Measurements from ENCODE around the gene TTC33. TPM values are rescaled to one million over a fixed set of nuclear protein-coding genes. Genes with fewer than 3 reads are reported as not detected.
"Not testable (repeated sequence)": the region's sequence is repeated elsewhere in the genome, so short reads cannot be mapped to it uniquely, and the experiment has no call there.

Gene TTC33
- polyA plus RNA-seq, 1 donor from 2014 or later = 73.5 TPM

GRCh38 chr5:40594811-40595210, 160.9 kb downstream of the TTC33 start:
- no peaks in the 10 kb centered on the region for H3K36me3 ChIP-seq (ENCODE audit: insufficient read depth, low read length)
- no peak for TF ChIP-seq TAF1 (IDR thresholded peaks at IDR 0.05; ENCODE audit: low read depth)
- TF ChIP-seq, protein P1, sequence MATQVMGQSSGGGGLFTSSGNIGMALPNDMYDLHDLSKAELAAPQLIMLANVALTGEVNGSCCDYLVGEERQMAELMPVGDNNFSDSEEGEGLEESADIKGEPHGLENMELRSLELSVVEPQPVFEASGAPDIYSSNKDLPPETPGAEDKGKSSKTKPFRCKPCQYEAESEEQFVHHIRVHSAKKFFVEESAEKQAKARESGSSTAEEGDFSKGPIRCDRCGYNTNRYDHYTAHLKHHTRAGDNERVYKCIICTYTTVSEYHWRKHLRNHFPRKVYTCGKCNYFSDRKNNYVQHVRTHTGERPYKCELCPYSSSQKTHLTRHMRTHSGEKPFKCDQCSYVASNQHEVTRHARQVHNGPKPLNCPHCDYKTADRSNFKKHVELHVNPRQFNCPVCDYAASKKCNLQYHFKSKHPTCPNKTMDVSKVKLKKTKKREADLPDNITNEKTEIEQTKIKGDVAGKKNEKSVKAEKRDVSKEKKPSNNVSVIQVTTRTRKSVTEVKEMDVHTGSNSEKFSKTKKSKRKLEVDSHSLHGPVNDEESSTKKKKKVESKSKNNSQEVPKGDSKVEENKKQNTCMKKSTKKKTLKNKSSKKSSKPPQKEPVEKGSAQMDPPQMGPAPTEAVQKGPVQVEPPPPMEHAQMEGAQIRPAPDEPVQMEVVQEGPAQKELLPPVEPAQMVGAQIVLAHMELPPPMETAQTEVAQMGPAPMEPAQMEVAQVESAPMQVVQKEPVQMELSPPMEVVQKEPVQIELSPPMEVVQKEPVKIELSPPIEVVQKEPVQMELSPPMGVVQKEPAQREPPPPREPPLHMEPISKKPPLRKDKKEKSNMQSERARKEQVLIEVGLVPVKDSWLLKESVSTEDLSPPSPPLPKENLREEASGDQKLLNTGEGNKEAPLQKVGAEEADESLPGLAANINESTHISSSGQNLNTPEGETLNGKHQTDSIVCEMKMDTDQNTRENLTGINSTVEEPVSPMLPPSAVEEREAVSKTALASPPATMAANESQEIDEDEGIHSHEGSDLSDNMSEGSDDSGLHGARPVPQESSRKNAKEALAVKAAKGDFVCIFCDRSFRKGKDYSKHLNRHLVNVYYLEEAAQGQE (IDR thresholded peaks at IDR 0.05; ENCODE audit: borderline replicate concordance) = no peak
- TF ChIP-seq SMC3 (conservative IDR thresholded peaks at IDR 0.05; ENCODE audit: poor library complexity) = no peak
- no peak for TF ChIP-seq EP300 (conservative IDR thresholded peaks at IDR 0.05; ENCODE audit: poor library complexity, severe bottlenecking)
- TF ChIP-seq POLR2AphosphoS5 (IDR thresholded peaks at IDR 0.05) = no peak
- TF ChIP-seq EZH2 (IDR thresholded peaks at IDR 0.05; ENCODE audit: borderline replicate concordance, insufficient read depth, low read length, poor library complexity, severe bottlenecking) = no peak
- no peak for TF ChIP-seq MXI1 (conservative IDR thresholded peaks at IDR 0.05; ENCODE audit: poor library complexity, severe bottlenecking)
- TF ChIP-seq, protein P2, sequence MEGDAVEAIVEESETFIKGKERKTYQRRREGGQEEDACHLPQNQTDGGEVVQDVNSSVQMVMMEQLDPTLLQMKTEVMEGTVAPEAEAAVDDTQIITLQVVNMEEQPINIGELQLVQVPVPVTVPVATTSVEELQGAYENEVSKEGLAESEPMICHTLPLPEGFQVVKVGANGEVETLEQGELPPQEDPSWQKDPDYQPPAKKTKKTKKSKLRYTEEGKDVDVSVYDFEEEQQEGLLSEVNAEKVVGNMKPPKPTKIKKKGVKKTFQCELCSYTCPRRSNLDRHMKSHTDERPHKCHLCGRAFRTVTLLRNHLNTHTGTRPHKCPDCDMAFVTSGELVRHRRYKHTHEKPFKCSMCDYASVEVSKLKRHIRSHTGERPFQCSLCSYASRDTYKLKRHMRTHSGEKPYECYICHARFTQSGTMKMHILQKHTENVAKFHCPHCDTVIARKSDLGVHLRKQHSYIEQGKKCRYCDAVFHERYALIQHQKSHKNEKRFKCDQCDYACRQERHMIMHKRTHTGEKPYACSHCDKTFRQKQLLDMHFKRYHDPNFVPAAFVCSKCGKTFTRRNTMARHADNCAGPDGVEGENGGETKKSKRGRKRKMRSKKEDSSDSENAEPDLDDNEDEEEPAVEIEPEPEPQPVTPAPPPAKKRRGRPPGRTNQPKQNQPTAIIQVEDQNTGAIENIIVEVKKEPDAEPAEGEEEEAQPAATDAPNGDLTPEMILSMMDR (IDR thresholded peaks at IDR 0.05; ENCODE audit: poor library complexity, severe bottlenecking) = no peak
- no peak for TF ChIP-seq RAD21 (conservative IDR thresholded peaks at IDR 0.05)
- no peak overlapping the region for H2AFZ ChIP-seq (ENCODE audit: low read depth, low read length)
- H3K27me3 ChIP-seq (ENCODE audit: insufficient read depth, low read depth, low read length) = no peaks in the 10 kb centered on the region
- H3K9me3 ChIP-seq (ENCODE audit: low read length) = no peaks in the 10 kb centered on the region
- H3K79me2 ChIP-seq (replicated peaks; ENCODE audit: insufficient read depth, low read length) = no peaks in the 10 kb centered on the region
- no peak overlapping the region for H3K27ac ChIP-seq (ENCODE audit: low read length)
- no peaks in the 10 kb centered on the region for H3K9me2 ChIP-seq (ENCODE audit: insufficient read depth, low read length)
- no peaks in the 10 kb centered on the region for H4K20me1 ChIP-seq (ENCODE audit: insufficient read depth)
- no peak overlapping the region for H3K4me3 ChIP-seq (ENCODE audit: low read length)
- H3F3A ChIP-seq (ENCODE audit: insufficient read depth, low read length, poor library complexity, severe bottlenecking) = no peaks in the 10 kb centered on the region
- no peak overlapping the region for H3K9ac ChIP-seq (ENCODE audit: low read length)
- no peak overlapping the region for H3K4me2 ChIP-seq (ENCODE audit: low read length)

DNA sequence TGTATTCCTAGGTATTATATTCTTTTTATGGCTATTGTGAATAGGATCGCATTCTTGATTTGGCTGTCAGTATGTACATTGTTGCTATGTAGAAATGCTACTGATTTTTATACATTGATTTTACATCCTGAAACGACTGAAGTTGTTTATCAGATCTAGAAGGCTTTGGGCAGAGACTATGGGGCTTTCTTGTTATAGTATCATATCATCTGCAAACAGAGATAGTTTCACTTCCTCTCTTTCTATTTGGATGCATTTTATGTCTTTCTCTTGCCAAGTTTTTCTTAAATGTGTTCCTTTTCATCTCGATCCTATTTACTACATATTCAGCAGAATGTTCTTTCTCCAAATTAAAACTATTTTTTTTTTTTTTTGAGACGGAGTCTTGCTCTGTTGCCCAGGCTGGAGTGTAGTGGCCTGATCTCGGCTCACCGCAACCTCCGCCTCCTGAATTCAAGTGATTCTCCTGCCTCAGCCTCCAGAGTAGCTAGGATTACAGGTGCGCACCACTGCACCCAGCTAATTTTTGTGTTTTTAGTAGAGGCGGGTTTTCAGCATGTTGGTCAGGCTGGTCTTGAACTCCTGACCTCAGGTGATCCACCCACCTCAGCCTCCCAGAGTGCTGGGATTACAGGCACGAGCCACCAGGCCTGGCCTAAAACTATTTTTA, 163.9 kb downstream of the TTC33 start:
- not testable (repeated sequence) for H3K79me2 ChIP-seq (replicated peaks; ENCODE audit: insufficient read depth, low read length); H3K4me3 ChIP-seq (ENCODE audit: low read length); H2AFZ ChIP-seq (ENCODE audit: low read depth, low read length); H3K27me3 ChIP-seq (ENCODE audit: insufficient read depth, low read depth, low read length); H3K4me2 ChIP-seq (ENCODE audit: low read length); H3K9ac ChIP-seq (ENCODE audit: low read length); H3K9me2 ChIP-seq (ENCODE audit: insufficient read depth, low read length); H4K20me1 ChIP-seq (ENCODE audit: insufficient read depth); H3K27ac ChIP-seq (ENCODE audit: low read length); H3K36me3 ChIP-seq (ENCODE audit: insufficient read depth, low read length); H3F3A ChIP-seq (ENCODE audit: insufficient read depth, low read length, poor library complexity, severe bottlenecking); H3K9me3 ChIP-seq (ENCODE audit: low read length)

Data from neural cell (in vitro differentiated cells).